GM21723 (cell line): ENCODE measurements around the gene EIPR1.

Source experiments
- ATAC-seq: cut with Tn5 transposase; IDR thresholded peaks from one replicate; pipeline ENCODE4 v1.9.1; 2021; ENCODE audit warnings: mild to moderate bottlenecking, moderate library complexity; ENCODE audit not compliant: unreplicated experiment

Gene EIPR1

DNA sequence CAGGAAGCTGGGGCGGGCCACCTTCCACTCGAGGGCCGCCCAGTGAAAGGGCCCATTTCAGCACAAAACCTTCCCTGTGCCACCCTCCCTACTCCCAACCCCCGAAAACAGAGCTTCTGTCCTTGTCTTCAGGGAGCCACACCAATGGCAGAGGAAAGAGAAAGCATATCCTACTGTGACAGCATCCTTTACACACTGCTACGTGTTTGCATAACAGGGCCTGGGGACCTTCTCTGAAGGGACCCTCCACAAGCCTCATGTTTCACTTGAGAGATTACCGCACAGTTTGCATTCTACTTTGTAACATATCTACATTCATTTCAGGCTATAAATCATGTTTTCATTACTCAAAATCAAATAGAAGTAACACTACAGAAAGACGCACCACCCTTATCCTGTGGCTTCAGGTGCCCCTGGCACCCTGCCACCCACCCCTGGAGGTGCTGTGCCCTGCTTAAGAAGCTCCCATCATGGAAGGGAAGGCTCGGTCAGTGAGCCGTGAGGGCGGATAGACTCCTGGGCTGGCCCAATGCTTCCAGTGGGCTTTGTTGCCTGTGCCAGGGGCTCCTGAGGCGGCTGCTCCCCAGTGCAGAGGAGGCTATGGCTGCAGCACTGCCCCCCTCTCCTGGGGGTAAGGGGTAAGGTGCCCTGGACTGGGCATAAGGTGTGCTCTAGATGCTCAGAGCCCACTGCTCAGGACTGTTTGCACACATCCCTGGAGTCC lies 52.0 kb downstream of the EIPR1 start:
- no peak for ATAC-seq

DNA sequence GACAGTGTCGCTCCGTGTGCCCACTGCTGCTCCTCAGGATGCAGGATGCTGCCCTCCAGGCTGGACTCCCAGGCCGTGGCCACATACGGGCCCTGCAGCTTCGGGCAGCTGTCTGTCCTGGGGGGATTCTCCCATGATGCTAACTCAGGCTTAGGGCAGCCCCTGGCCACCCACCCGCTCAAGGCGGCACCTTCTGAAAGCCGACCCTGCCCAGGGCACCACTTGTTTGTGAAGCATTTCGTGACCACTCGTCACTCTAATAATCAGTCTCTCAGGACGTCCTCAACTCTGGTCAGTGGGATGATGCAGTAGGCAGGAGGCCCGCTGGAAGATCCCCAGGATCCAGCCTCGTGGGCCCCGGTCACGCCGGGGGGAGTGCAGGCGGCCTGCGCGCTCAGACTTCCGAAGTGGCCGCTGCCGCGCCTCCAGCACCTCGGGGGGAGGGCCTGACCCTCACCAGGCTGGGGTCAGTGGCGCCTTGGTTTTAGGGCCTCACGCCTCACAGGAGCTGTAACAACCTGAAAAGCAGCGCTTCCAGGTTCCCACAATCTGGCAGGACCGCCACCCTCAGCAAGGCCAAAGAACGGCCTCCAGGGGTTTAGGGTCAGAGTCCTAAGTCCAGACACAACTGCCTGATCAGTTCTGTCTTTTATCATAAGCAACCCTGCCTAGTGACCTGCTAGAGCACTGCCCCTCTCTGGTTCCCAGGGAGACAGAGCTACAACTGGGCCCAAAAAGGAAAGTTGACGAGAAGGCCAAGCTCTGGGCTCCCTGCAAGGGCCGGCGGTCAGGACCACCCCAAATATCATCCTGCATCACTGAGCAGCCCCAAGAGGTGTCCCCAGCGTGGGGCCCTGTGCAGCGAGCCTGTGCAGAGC lies 53.0 kb downstream of the EIPR1 start:
- ATAC-seq: no peak

DNA sequence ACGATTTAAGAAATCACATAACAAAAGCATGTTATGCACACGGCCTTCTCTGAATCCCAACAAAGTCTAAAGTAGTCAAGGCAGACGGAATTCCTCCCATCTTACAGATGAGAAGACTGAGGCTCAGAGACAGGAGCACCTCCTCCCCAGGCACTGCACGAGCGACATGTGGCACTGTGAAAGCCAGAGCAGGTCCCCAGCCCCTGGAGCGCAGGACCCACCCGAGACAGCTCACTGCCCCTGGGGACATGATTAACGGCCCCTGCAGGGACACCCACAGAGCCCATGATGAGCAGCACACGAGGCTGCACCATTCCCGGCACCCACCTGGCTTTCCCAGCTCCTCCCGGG lies 53.6 kb downstream of the EIPR1 start:
- no peak for ATAC-seq

DNA sequence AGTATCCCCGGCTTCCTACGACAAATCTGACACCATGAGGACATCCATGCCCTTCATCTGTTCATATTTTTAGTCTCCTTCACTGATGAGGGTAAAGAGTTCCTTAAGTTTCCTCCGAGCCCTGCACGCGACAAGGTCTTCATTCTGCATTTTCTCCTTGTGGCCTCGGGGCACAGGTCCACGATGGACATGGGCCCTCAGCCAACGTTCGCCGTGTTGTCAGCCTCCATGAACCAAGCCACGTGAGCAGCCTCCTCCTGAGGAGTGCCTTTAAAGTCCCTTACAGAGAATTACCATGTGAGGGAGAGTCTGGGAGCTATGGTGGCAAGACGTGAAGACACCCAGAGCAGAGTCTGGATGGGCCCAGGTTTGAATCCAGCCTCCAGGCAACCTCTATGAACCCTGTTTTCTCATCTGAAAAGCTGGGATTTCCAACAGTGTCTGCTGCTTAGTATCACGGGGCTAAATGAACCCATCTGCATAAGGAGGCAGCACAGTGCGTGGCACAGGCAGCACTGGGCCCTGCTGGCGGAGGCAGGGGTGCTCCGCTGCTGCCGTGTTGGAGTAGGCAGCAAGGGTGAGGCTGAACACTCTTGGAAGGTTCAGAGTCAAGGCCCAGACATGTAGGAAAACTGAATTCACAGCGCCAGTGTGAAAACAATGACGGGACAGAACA lies 54.1 kb downstream of the EIPR1 start:
- ATAC-seq: no peak

DNA sequence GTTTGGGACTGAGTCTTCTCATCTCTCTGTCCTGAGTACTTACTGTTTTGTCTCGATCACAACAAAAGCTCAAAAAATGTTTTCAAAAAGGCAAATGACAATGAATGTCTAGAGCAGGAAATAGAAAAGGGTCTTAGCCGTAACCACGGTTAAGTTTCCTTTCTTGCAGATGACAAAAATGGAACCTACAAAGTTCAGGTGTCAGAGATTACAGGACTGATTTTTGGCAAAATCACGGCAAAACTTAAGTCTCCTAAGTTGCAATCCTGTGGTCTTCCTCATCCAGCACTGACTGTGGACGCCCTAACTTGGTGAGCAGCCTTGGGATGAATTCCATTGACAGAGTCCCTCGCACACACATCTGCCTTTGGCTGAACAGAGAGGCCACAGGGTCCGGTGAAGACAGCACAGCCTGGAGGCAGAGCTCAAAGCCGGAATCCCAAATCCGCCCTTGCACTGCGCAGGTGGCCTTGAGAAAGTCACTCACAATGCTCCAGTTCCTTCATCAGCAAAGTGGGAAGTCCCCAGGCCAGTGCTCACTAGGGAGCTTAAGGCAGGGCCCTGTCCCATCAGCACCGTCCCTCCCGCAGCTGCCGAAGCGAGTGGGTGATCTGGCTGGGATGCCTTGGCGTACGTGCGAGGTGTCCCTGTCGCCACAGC lies 55.2 kb downstream of the EIPR1 start:
- ATAC-seq: no peak

DNA sequence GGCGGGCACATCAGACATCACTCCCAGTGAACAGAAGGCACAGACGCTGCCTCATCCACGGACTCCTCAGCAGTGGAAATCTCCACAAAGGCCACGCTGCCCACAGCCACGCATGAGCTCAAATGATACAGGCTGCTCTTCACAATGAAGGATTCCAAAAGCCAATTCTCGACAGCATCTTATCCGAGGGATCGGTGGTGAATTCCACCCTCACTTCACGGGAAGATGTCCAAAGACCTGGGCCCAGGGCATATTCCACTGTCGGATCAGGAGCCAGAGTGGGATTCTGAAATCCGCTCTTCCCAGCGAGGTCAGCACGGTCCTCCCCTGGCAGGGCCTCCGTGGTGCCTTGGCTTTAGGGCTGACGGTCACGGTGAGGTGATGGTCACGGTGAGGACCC lies 55.8 kb downstream of the EIPR1 start:
- no peak for ATAC-seq

DNA sequence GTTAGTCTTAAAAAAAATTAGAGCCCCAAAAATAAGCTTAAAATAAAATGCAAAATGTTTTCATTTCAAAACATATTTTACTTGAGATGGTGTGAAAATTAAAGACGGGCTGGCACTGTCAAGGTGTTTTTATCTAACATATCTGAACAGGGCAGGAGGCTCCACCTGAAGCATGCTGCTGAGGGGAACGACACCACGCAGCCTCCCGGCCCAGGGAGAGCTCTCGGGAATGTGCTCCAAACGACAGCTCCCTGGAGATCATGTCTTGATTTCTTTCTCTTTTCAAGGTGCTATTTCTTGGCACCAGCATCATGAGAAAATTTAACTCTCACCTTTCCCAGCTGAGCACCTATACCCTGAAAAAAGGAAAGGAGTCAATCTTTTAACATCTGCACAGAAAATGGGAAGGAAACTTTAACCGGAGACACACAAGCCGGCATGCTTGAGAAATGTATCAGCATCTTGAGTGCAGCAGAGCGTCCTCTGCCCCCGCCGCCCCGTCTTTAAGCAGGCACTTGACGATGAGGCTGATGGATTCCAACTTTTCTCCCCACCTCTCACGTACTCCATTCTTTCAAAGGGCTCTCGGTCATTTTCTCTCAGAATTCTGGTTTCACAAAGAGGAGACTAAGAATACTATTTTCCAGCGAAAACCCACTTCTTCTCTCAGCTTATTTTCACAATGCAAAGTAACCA lies 56.6 kb downstream of the EIPR1 start:
- ATAC-seq: no peak

DNA sequence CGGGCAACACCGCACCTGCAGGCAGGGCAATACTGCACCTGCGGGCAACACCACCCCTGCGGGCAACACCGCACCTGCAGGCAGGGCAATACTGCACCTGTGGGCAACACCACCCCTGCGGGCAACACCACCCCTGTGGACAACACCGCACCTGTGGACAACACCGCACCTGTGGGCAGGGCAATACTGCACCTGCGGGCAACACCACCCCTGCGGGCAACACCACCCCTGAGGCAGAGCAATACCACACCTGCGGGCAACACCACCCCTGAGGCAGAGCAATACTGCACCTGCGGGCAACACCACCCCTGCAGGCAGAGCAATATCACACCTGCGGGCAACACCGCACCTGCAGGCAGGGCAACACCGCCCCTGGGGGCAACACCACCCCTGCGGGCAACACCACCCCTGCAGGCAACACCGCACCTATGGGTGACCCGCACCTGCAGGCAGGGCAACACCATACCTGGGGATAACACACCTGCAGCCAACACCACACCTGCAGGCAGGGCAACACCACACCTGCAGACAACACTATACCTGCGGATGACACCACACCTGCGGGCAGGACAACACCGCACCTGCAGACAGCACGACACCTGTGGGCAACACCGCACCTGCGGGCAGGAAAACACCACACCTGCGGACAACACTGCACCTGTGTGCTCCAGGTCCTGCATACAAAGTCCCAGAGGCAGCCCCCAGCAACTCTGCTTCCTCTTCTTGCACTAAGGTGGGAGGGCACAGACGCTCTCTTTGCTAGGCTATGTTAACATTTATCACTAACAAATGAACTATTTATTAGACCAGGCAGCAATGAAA lies 57.7 kb downstream of the EIPR1 start:
- ATAC-seq: no peak

DNA sequence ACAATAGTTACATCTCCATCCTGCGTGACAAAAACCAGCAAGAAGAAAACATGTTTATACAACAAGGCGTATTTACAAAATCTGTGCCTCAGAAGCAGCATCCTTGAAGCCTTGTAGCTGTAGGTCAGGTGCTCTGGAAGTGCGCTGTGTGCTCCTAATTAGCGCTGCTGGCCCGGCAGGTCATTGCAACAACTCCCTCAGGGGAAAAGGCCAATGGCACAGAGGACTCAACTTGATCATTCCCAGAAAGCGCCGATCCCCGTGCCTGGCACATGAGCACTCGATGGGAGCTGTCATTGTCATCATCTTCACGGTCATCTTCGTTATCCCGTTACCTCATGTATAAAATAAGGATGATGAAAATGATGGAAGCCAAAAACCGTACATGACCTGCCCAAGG lies 58.5 kb downstream of the EIPR1 start:
- ATAC-seq: no peak

DNA sequence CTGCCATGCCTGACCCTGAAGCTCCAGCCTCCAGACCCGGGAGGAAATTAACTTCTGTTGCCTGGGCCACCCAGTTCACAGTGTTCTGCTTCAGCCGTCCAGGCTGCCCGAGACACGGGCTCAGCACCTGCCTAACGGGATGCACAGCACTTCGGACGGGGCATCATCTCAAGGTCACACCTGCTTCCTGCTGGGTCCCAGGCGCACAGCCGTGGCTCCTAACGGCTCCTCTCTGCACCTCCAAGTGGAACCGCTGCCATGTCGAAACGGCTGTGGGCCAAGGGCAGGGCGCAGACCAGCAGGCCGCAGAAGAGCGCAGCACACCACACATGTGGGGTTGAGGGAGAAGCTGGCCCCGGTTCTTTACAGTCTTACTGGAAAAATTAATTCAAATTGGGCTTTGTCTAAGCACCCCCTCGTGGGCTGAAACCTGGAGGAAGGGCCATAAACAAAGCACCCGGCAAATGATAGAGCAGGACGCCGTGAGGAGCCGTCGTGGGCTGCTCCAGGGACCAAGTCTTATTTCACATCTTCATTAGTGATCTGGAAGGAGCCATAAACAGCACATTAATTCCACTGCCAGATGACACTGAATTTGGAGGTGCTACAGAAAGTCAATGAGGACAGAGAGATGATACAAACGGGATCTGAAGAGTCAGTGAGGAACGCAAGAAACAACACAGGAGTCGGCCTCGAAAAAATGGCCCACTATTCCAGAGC lies 59.6 kb downstream of the EIPR1 start:
- ATAC-seq: no peak

DNA sequence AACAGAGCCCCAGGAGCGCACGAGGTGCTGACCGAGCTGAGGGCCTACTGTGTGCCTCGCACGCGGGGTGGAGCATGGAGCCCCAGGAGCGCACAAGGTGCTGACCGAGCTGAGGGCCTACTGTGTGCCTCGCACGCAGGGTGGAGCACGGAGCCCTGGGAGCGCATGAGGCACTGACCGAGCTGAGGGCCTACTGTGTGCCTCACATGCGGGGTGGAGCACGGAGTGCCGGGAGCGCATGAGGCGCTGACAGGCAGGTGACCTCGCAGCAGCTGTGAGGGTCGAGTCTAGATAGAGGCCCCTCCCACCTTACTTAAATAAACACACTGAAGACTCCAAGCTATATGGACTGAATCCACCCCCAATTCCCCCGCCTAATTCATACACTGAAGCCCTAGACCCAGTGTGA lies 60.3 kb downstream of the EIPR1 start:
- no peak for ATAC-seq

DNA sequence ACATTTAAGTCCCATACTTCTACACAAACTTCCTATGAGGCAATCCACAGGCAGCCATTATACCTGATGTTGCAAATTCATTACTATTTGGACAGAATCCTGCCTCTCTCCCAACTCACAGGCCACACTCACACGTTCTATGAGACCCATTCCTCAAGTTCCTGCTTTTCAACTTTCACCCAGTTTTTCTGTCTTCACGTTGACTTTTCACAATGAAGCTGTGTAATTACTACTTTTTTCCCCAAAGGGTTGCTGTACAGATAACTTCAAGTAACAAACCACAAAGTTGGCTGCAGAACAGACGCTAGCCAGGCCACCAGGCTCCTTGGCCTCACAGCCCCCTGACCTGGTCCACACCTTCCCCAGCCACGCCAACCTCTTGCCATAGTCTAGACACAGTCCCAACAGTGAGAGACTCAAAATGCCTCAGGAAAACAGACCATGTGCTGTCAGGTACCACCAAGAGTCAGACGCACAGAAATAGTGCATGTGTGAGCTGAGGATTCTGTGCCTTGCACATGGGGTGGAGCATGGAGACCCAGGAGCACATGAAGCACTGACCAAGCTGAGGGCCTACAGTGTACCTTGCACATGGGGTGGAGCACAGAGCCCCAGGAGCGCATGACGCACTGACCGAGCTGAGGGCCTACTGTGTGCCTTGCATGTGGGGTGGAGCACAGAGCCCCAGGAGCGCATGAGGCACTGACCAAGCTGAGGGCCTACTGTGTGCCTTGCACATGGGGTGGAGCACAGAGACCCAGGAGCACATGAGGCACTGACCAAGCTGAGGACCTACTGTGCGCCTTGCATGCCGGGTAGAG lies 61.0 kb downstream of the EIPR1 start:
- no peak for ATAC-seq

DNA sequence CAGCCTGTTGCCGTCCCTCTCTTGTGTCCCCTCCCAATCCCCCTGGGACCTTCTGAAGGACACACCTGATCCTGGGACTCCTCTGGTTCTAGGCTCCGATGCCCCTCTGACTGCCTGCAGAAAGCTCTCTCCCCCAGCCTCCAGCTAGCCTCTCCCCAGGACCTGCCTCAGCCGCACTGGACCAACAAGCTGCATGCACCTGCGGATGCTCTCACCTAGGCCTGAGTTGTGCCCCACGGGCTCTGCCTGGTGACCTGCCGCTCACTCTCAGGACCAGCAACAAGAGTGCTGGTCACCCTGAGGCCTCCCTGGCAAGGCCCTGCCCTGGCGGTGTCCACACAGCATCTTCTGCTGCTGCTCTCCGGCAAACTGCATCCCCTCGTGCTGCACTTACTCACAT lies 63.0 kb downstream of the EIPR1 start:
- no peak for ATAC-seq

DNA sequence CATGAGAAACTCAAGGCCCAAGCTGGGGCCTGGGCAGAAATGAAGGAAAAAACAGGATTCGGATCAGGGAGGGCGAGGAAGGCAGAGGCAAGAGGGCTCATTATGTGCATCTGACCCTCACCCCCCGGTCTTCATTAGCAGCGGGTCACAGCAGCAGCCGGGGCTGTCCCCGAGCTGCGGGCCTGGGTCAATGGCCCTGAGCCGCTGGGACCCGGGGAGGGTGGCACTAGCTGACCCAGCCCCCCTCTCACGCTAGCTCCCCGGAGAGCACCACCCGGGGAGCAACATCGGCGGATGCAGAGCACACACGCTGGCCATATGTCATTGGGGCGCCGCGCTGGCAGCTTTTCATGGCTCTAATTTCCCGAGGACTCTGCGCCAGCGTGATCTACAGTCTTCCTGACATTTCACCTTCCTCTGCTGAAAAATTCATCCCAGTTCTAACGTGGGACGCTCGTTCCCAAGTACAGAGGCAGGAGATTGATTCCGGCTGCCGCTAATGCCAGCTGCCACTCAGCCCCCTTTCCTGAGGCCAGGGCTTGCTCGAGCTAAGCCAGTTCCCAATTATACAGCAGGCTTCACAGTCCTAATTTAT lies 63.7 kb downstream of the EIPR1 start:
- no peak for ATAC-seq

DNA sequence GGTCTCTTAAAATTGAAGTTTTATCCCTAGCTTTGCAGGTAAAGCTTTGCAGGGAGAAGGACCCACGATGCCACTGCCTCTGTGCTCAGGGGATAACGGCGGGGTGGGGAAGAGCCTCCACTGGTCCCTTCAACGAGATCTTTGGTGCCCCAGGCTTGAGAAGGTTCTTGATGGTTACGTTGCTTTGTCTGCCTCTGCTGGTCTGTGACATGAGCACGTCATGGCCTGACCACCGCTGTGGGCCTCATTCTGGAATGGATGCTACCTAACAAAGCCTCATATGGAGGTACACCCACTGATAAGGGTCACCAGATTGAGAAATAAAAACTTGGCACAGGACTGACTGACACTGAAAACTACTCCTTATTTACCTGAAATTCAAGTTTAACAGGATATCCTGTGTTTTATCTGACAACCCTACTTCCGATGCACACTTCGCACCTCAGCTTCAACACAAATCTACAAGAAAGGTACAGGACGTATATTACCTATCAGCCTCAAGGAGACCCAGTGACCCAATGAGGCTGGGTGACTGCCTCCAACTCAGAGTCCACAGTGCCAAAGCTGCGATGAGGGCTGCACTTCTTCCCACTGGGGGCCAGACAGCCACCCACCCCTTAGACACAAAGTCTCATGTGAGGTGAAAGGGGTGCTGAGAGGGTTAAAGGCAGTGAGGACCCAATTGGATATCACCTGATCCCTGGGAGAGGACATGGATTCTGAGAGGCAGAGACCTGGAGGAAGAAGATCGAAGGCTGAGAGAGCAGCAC lies 64.9 kb downstream of the EIPR1 start:
- no peak for ATAC-seq

DNA sequence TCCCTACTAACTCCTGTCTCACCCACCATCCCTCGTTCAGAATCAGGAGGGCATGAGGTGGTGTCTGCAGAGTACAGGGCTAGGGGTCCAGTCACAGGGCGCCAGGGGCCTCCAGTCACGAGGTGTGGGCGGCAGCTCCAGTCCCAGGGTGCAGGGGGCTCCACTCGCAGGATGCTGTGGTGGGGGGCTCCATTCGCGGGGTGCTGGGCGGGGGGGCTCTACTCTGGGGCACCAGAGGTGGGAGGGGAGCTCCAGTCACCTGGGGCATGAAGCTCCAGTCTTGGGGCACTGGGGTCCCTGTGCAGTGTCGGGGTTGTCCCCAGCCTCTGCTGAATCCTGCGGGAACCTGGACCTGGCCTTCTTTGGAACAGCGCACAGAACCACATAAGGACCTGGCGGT lies 66.0 kb downstream of the EIPR1 start:
- no peak for ATAC-seq
